ENCODE measurements around the gene SUGP1. TPM values are rescaled to one million over a fixed set of nuclear protein-coding genes. Genes with fewer than 3 reads are reported as not detected.

Gene SUGP1
- total and polyA plus RNA-seq, 5 donors from 2014 or later, result 22.7 to 72.5 (median 29.2) TPM

GRCh38 chr19:19274716-19275565 is 45.4 kb downstream of the SUGP1 start:
- peaks cover 13% of the 10 kb centered on the region for H3K27me3 Mint-ChIP-seq
- peaks cover 42% of the 10 kb centered on the region for H3K36me3 ChIP-seq (ENCODE audit: control insufficient read depth, insufficient read depth, low read length)

GRCh38 chr19:19274146-19274545 is 46.2 kb downstream of the SUGP1 start:
- Mint-ChIP-seq H3K4me1 (peaks cover 0 to 18% (median 2%) of the 10 kb centered on the region in 4 donors), H3K9me3 (no peaks in the 10 kb centered on the region), H3K27me3 (peaks cover 16% of the 10 kb centered on the region), H3K4me3 (no peak overlapping the region), H3K36me3 (peaks cover 14% of the 10 kb centered on the region), H3K27ac (no peak overlapping the region)
- DNase-seq, result no peak
- no peak overlapping the region for H3K27ac ChIP-seq (ENCODE audit: insufficient read depth, low read length, poor library complexity, severe bottlenecking)
- peaks cover 34% of the 10 kb centered on the region for H3K36me3 ChIP-seq (ENCODE audit: control insufficient read depth, insufficient read depth, low read length)
- no peak overlapping the region for H3K4me3 ChIP-seq (ENCODE audit: low read depth, low read length)
- H3K9me3 ChIP-seq (ENCODE audit: control insufficient read depth in 2 of 2, low read length in 2 of 2), result no peaks in the 10 kb centered on the region
- H3K4me1 ChIP-seq (ENCODE audit: control insufficient read depth, insufficient read depth, low read length, poor library complexity, severe bottlenecking), result no peaks in the 10 kb centered on the region
- ATAC-seq (ENCODE audit: low read depth in 2 of 2), result no peak
- no peaks in the 10 kb centered on the region for H3K27me3 ChIP-seq (ENCODE audit: control insufficient read depth, insufficient read depth, low read length)

More at GRCh38 chr19:19274716-19275565, 45.4 kb downstream of the SUGP1 start:
- Histone ChIP-seq H3K4me1 (ENCODE audit: control insufficient read depth, insufficient read depth, low read length, poor library complexity, severe bottlenecking) (no peaks in the 10 kb centered on the region), H3K27me3 (ENCODE audit: control insufficient read depth, insufficient read depth, low read length) (no peaks in the 10 kb centered on the region), H3K27ac (ENCODE audit: insufficient read depth, low read length, poor library complexity, severe bottlenecking) (no peak overlapping the region), H3K9me3 (ENCODE audit: control insufficient read depth in 2 of 2, low read length in 2 of 2) (no peaks in the 10 kb centered on the region), H3K4me3 (ENCODE audit: low read depth, low read length) (no peak overlapping the region)
- no peak overlapping the region for H3K4me3 Mint-ChIP-seq
- ATAC-seq (ENCODE audit: low read depth in 2 of 2) (no peak), DNase-seq (no peak)
- no peak overlapping the region for H3K27ac Mint-ChIP-seq
- no peaks in the 10 kb centered on the region for H3K9me3 Mint-ChIP-seq
- peaks cover 14% of the 10 kb centered on the region for H3K36me3 Mint-ChIP-seq
- peaks cover 0 to 18% (median 2%) of the 10 kb centered on the region in 4 donors for H3K4me1 Mint-ChIP-seq

GRCh38 chr19:19271828-19272599 is 48.3 kb downstream of the SUGP1 start:
- no peak overlapping the region for H3K27ac ChIP-seq (ENCODE audit: insufficient read depth, low read length, poor library complexity, severe bottlenecking)
- H3K4me3 ChIP-seq (ENCODE audit: low read depth, low read length), result no peak overlapping the region
- H3K36me3 ChIP-seq (ENCODE audit: control insufficient read depth, insufficient read depth, low read length), result peaks cover 14% of the 10 kb centered on the region
- DNase-seq, result no peak
- no peak for ATAC-seq (ENCODE audit: low read depth in 2 of 2)
- no peaks in the 10 kb centered on the region for H3K4me1 ChIP-seq (ENCODE audit: control insufficient read depth, insufficient read depth, low read length, poor library complexity, severe bottlenecking)
- peaks cover 17% of the 10 kb centered on the region for H3K27me3 Mint-ChIP-seq
- no peaks in the 10 kb centered on the region for H3K27me3 ChIP-seq (ENCODE audit: control insufficient read depth, insufficient read depth, low read length)
- peak overlapping the region in 1 of 4 donors; percentile 19 for H3K4me3 Mint-ChIP-seq
- H3K9me3 ChIP-seq (ENCODE audit: control insufficient read depth in 2 of 2, low read length in 2 of 2), result no peaks in the 10 kb centered on the region
- no peak overlapping the region for H3K27ac Mint-ChIP-seq
- peaks cover 0 to 18% (median 2%) of the 10 kb centered on the region in 4 donors for H3K4me1 Mint-ChIP-seq
- peaks cover 7% of the 10 kb centered on the region for H3K36me3 Mint-ChIP-seq
- no peaks in the 10 kb centered on the region for H3K9me3 Mint-ChIP-seq

GRCh38 chr19:19270749-19271571 is 49.3 kb downstream of the SUGP1 start:
- no peak for ATAC-seq (ENCODE audit: low read depth in 2 of 2)
- no peak overlapping the region for H3K4me3 ChIP-seq (ENCODE audit: low read depth, low read length)
- DNase-seq, result no peak

GRCh38 chr19:19269952-19270694 is 50.2 kb downstream of the SUGP1 start:
- no peaks in the 10 kb centered on the region for H3K9me3 Mint-ChIP-seq
- no peaks in the 10 kb centered on the region for H3K36me3 ChIP-seq (ENCODE audit: control insufficient read depth, insufficient read depth, low read length)
- peaks cover 27% of the 10 kb centered on the region for H3K27me3 Mint-ChIP-seq
- H3K4me3 ChIP-seq (ENCODE audit: low read depth, low read length), result no peak overlapping the region
- H3K4me1 Mint-ChIP-seq, result peaks cover 0 to 18% (median 2%) of the 10 kb centered on the region in 4 donors
- no peak overlapping the region for H3K27ac Mint-ChIP-seq
- no peak overlapping the region for H3K27ac ChIP-seq (ENCODE audit: insufficient read depth, low read length, poor library complexity, severe bottlenecking)
- H3K4me3 Mint-ChIP-seq, result no peak overlapping the region
- no peaks in the 10 kb centered on the region for H3K9me3 ChIP-seq (ENCODE audit: control insufficient read depth in 2 of 2, low read length in 2 of 2)
- no peaks in the 10 kb centered on the region for H3K36me3 Mint-ChIP-seq
- H3K4me1 ChIP-seq (ENCODE audit: control insufficient read depth, insufficient read depth, low read length, poor library complexity, severe bottlenecking), result no peaks in the 10 kb centered on the region
- ATAC-seq (ENCODE audit: low read depth in 2 of 2) (no peak), DNase-seq (no peak)
- no peaks in the 10 kb centered on the region for H3K27me3 ChIP-seq (ENCODE audit: control insufficient read depth, insufficient read depth, low read length)

More at GRCh38 chr19:19270749-19271571, 49.3 kb downstream of the SUGP1 start:
- Histone ChIP-seq H3K9me3 (ENCODE audit: control insufficient read depth in 2 of 2, low read length in 2 of 2) (no peaks in the 10 kb centered on the region), H3K4me1 (ENCODE audit: control insufficient read depth, insufficient read depth, low read length, poor library complexity, severe bottlenecking) (no peaks in the 10 kb centered on the region), H3K36me3 (ENCODE audit: control insufficient read depth, insufficient read depth, low read length) (peaks cover 5% of the 10 kb centered on the region), H3K27ac (ENCODE audit: insufficient read depth, low read length, poor library complexity, severe bottlenecking) (no peak overlapping the region), H3K27me3 (ENCODE audit: control insufficient read depth, insufficient read depth, low read length) (no peaks in the 10 kb centered on the region)
- peaks cover 21% of the 10 kb centered on the region for H3K27me3 Mint-ChIP-seq
- H3K27ac Mint-ChIP-seq, result no peak overlapping the region
- H3K4me3 Mint-ChIP-seq, result no peak overlapping the region
- H3K4me1 Mint-ChIP-seq, result peaks cover 0 to 18% (median 2%) of the 10 kb centered on the region in 4 donors
- H3K36me3 Mint-ChIP-seq, result no peaks in the 10 kb centered on the region
- H3K9me3 Mint-ChIP-seq, result no peaks in the 10 kb centered on the region

- H3K27me3 Mint-ChIP-seq, result peaks cover 28% of the 10 kb centered on the region
- H3K4me3 ChIP-seq (ENCODE audit: low read depth, low read length), result no peak overlapping the region
- peaks cover 0 to under 1% (median 0%) of the 10 kb centered on the region in 7 donors for H3K9me3 Mint-ChIP-seq
- no peak overlapping the region for H3K27ac ChIP-seq (ENCODE audit: insufficient read depth, low read length, poor library complexity, severe bottlenecking)
- no peaks in the 10 kb centered on the region for H3K27me3 ChIP-seq (ENCODE audit: control insufficient read depth, insufficient read depth, low read length)
- no peaks in the 10 kb centered on the region for H3K4me1 ChIP-seq (ENCODE audit: control insufficient read depth, insufficient read depth, low read length, poor library complexity, severe bottlenecking)
- H3K27ac Mint-ChIP-seq, result no peak overlapping the region
- H3K4me3 Mint-ChIP-seq, result no peak overlapping the region
- DNase-seq (no peak), ATAC-seq (ENCODE audit: low read depth in 2 of 2) (no peak)
- H3K4me1 Mint-ChIP-seq, result peaks cover 0 to 12% (median 2%) of the 10 kb centered on the region in 4 donors
- no peaks in the 10 kb centered on the region for H3K36me3 ChIP-seq (ENCODE audit: control insufficient read depth, insufficient read depth, low read length)
- no peaks in the 10 kb centered on the region for H3K9me3 ChIP-seq (ENCODE audit: control insufficient read depth in 2 of 2, low read length in 2 of 2)
- H3K36me3 Mint-ChIP-seq, result no peaks in the 10 kb centered on the region
These were observed 51.6 kb downstream of the SUGP1 start for GRCh38 chr19:19268453-19269385.
